Measurements from ENCODE around the gene MSL1. TPM values are rescaled to one million over a fixed set of nuclear protein-coding genes. Genes with fewer than 3 reads are reported as not detected.

Gene MSL1
- total and polyA plus RNA-seq, 2 of the 13 experiments (the other 11 are each of a cell fraction or from before 2014, with no cell fraction given), result 63.8 to 88.5 TPM

DNA sequence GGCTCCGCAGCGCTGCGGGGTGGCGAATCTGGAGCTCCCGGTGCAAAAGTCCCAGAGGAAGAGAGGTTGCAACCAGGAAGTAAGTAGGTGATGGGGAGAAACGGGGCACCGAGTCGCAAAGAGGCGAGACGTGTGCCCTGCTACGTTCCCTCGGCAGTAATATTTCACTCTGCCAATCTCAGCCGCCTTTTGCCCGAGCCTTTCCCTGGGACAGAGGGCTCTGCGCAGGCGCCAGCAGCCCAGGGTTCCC is 21.4 kb upstream of the MSL1 start, which contains the start of gene NR1D1 (continued):
- TF ChIP-seq, protein P1, sequence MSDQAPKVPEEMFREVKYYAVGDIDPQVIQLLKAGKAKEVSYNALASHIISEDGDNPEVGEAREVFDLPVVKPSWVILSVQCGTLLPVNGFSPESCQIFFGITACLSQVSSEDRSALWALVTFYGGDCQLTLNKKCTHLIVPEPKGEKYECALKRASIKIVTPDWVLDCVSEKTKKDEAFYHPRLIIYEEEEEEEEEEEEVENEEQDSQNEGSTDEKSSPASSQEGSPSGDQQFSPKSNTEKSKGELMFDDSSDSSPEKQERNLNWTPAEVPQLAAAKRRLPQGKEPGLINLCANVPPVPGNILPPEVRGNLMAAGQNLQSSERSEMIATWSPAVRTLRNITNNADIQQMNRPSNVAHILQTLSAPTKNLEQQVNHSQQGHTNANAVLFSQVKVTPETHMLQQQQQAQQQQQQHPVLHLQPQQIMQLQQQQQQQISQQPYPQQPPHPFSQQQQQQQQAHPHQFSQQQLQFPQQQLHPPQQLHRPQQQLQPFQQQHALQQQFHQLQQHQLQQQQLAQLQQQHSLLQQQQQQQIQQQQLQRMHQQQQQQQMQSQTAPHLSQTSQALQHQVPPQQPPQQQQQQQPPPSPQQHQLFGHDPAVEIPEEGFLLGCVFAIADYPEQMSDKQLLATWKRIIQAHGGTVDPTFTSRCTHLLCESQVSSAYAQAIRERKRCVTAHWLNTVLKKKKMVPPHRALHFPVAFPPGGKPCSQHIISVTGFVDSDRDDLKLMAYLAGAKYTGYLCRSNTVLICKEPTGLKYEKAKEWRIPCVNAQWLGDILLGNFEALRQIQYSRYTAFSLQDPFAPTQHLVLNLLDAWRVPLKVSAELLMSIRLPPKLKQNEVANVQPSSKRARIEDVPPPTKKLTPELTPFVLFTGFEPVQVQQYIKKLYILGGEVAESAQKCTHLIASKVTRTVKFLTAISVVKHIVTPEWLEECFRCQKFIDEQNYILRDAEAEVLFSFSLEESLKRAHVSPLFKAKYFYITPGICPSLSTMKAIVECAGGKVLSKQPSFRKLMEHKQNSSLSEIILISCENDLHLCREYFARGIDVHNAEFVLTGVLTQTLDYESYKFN (CRISPR knock-in tag; conservative IDR thresholded peaks at IDR 0.05), result no peak
- TF ChIP-seq, protein P2, sequence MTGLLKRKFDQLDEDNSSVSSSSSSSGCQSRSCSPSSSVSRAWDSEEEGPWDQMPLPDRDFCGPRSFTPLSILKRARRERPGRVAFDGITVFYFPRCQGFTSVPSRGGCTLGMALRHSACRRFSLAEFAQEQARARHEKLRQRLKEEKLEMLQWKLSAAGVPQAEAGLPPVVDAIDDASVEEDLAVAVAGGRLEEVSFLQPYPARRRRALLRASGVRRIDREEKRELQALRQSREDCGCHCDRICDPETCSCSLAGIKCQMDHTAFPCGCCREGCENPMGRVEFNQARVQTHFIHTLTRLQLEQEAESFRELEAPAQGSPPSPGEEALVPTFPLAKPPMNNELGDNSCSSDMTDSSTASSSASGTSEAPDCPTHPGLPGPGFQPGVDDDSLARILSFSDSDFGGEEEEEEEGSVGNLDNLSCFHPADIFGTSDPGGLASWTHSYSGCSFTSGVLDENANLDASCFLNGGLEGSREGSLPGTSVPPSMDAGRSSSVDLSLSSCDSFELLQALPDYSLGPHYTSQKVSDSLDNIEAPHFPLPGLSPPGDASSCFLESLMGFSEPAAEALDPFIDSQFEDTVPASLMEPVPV (CRISPR knock-in tag; IDR thresholded peaks at IDR 0.05), result no peak
- TF ChIP-seq ZSCAN29 (CRISPR knock-in tag; conservative IDR thresholded peaks at IDR 0.05) (no peak), NFE2 (CRISPR knock-in tag; IDR thresholded peaks at IDR 0.05) (peak; percentile 9; the same call in 1 of the 2 replicates), NR1H2 (CRISPR knock-in tag; IDR thresholded peaks at IDR 0.05; ENCODE audit: borderline replicate concordance, low read depth) (no peak), JARID2 (CRISPR knock-in tag; IDR thresholded peaks at IDR 0.05; ENCODE audit: insufficient replicate concordance) (no peak), SIN3B (IDR thresholded peaks at IDR 0.05; ENCODE audit: low read length) (no peak), ZNF792 (CRISPR knock-in tag; IDR thresholded peaks at IDR 0.05) (no peak), ZNF761 (CRISPR knock-in tag; conservative IDR thresholded peaks at IDR 0.05) (no peak), FOXP1 (IDR thresholded peaks at IDR 0.05) (no peak), FOXP1 (CRISPR knock-in tag; IDR thresholded peaks at IDR 0.05) (no peak), ZNF160 (CRISPR knock-in tag; IDR thresholded peaks at IDR 0.05) (no peak), ZNF713 (CRISPR knock-in tag; IDR thresholded peaks at IDR 0.05) (peak; percentile 74; the same call in 1 of the 2 replicates), POLR2A (IDR thresholded peaks at IDR 0.05; ENCODE audit: insufficient read depth in 1 of 2, low read depth in 2 of 2, low read length in 2 of 2) (peak; percentile 84 to 94), ZNF3 (CRISPR knock-in tag; IDR thresholded peaks at IDR 0.05) (0 out of 2 replicates have a peak, but pooled peaks have one; percentile 11), NKX3-1 (CRISPR knock-in tag; IDR thresholded peaks at IDR 0.05) (no peak), HOXA5 (CRISPR knock-in tag; IDR thresholded peaks at IDR 0.05) (no peak), ZNF570 (CRISPR knock-in tag; IDR thresholded peaks at IDR 0.05; ENCODE audit: borderline replicate concordance) (no peak), ZNF780A (CRISPR knock-in tag; IDR thresholded peaks at IDR 0.05) (0 out of 2 replicates have a peak, but pooled peaks have one; percentile 14), ZMYM4 (CRISPR knock-in tag; IDR thresholded peaks at IDR 0.05) (no peak)
- TF ChIP-seq, protein P3, sequence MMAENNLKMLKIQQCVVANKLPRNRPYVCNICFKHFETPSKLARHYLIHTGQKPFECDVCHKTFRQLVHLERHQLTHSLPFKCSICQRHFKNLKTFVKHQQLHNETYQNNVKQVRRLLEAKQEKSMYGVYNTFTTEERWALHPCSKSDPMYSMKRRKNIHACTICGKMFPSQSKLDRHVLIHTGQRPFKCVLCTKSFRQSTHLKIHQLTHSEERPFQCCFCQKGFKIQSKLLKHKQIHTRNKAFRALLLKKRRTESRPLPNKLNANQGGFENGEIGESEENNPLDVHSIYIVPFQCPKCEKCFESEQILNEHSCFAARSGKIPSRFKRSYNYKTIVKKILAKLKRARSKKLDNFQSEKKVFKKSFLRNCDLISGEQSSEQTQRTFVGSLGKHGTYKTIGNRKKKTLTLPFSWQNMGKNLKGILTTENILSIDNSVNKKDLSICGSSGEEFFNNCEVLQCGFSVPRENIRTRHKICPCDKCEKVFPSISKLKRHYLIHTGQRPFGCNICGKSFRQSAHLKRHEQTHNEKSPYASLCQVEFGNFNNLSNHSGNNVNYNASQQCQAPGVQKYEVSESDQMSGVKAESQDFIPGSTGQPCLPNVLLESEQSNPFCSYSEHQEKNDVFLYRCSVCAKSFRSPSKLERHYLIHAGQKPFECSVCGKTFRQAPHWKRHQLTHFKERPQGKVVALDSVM (CRISPR knock-in tag; IDR thresholded peaks at IDR 0.05), result no peak
- TF ChIP-seq, protein P4, sequence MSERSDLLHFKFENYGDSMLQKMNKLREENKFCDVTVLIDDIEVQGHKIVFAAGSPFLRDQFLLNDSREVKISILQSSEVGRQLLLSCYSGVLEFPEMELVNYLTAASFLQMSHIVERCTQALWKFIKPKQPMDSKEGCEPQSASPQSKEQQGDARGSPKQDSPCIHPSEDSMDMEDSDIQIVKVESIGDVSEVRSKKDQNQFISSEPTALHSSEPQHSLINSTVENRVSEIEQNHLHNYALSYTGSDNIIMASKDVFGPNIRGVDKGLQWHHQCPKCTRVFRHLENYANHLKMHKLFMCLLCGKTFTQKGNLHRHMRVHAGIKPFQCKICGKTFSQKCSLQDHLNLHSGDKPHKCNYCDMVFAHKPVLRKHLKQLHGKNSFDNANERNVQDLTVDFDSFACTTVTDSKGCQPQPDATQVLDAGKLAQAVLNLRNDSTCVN (CRISPR knock-in tag; IDR thresholded peaks at IDR 0.05; ENCODE audit: borderline replicate concordance), result no peak
- TF ChIP-seq, protein P5, sequence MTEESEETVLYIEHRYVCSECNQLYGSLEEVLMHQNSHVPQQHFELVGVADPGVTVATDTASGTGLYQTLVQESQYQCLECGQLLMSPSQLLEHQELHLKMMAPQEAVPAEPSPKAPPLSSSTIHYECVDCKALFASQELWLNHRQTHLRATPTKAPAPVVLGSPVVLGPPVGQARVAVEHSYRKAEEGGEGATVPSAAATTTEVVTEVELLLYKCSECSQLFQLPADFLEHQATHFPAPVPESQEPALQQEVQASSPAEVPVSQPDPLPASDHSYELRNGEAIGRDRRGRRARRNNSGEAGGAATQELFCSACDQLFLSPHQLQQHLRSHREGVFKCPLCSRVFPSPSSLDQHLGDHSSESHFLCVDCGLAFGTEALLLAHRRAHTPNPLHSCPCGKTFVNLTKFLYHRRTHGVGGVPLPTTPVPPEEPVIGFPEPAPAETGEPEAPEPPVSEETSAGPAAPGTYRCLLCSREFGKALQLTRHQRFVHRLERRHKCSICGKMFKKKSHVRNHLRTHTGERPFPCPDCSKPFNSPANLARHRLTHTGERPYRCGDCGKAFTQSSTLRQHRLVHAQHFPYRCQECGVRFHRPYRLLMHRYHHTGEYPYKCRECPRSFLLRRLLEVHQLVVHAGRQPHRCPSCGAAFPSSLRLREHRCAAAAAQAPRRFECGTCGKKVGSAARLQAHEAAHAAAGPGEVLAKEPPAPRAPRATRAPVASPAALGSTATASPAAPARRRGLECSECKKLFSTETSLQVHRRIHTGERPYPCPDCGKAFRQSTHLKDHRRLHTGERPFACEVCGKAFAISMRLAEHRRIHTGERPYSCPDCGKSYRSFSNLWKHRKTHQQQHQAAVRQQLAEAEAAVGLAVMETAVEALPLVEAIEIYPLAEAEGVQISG (CRISPR knock-in tag; IDR thresholded peaks at IDR 0.05), result no peak
